ENCODE measurements around the gene ZNF3. TPM values are rescaled to one million over a fixed set of nuclear protein-coding genes. Genes with fewer than 3 reads are reported as not detected.
"Not testable (repeated sequence)": the region's sequence is repeated elsewhere in the genome, so short reads cannot be mapped to it uniquely, and the experiment has no call there.

The ZNF3 gene
- total RNA-seq, result 23.6 and 25.5 TPM in 2 replicates

GRCh38 chr7:100081535-100082102 lies at the start of gene ZNF3:
Gene ZNF3 (minus strand): TSS chr7:100081723. CDS start chr7:100077357, 4,366 bp downstream.
- peak within 1 kb of the TSS; percentile 89 for H3K4me3 Mint-ChIP-seq (ENCODE audit: low read depth)
- intact Hi-C loops (cut with micrococcal nuclease), result loop anchor here (1.0 to 10.0 kb wide), 6 partner anchors 19 to 457 kb away; partner anchors contain the start of genes AP4M1, MCM7, TRIM4 and ZSCAN21
- H3K9me3 Mint-ChIP-seq, result no peaks in the 10 kb centered on the region
- peaks cover 37% of the 10 kb centered on the region for H3K36me3 Mint-ChIP-seq (ENCODE audit: low read depth)
- DNase-seq (ENCODE audit: low spot score), result peak; percentile 98
- H3K27me3 Mint-ChIP-seq (ENCODE audit: low read depth), result peaks cover 2% of the 10 kb centered on the region
- peak within 1 kb of the TSS; percentile 88 for H3K27ac Mint-ChIP-seq
- peaks cover 23% of the 10 kb centered on the region for H3K4me1 Mint-ChIP-seq (ENCODE audit: low read depth)

- H3K4me3 Mint-ChIP-seq (ENCODE audit: low read depth), result no peak overlapping the region
- no peak overlapping the region for H3K27ac Mint-ChIP-seq
- intact Hi-C loops (cut with micrococcal nuclease), result loop anchor here (1.0 to 10.0 kb wide), 3 partner anchors 139 to 214 kb away; no protein-coding TSS in a partner anchor
- DNase-seq (ENCODE audit: low spot score), result peak; percentile 78
- no peaks in the 10 kb centered on the region for H3K27me3 Mint-ChIP-seq (ENCODE audit: low read depth)
- H3K9me3 Mint-ChIP-seq, result no peaks in the 10 kb centered on the region
- H3K36me3 Mint-ChIP-seq (ENCODE audit: low read depth), result peaks cover 6% of the 10 kb centered on the region
- H3K4me1 Mint-ChIP-seq (ENCODE audit: low read depth), result peaks cover 19% of the 10 kb centered on the region
Observed at GRCh38 chr7:100130608-100131453, 49.3 kb upstream of the ZNF3 start.

GRCh38 chr7:100130220-100130607 lies 48.7 kb upstream of the ZNF3 start:
- not testable (repeated sequence) for H3K36me3 Mint-ChIP-seq (ENCODE audit: low read depth); H3K4me3 Mint-ChIP-seq (ENCODE audit: low read depth)

GRCh38 chr7:100128637-100128963 lies 47.1 kb upstream of the ZNF3 start:
- Mint-ChIP-seq H3K36me3 (ENCODE audit: low read depth) (peaks cover 20% of the 10 kb centered on the region), H3K4me3 (ENCODE audit: low read depth) (peak overlapping the region; percentile 77), H3K27ac (no peak overlapping the region), H3K9me3 (no peaks in the 10 kb centered on the region), H3K27me3 (ENCODE audit: low read depth) (no peaks in the 10 kb centered on the region), H3K4me1 (ENCODE audit: low read depth) (peaks cover 31% of the 10 kb centered on the region)
- DNase-seq (ENCODE audit: low spot score), result no peak
- intact Hi-C loops (cut with micrococcal nuclease), result loop anchor here (10.0 kb wide), 1 partner anchor 214 kb away; the partner anchor contains the start of gene TRIM4

More at GRCh38 chr7:100130220-100130607, 48.7 kb upstream of the ZNF3 start:
- intact Hi-C loops (cut with micrococcal nuclease), result loop anchor here (5.0 to 10.0 kb wide), 2 partner anchors 138 to 215 kb away; no protein-coding TSS in a partner anchor
- DNase-seq (ENCODE audit: low spot score); H3K27me3 Mint-ChIP-seq (ENCODE audit: low read depth); H3K9me3 Mint-ChIP-seq; H3K27ac Mint-ChIP-seq: not testable (repeated sequence)
- peaks cover 24% of the 10 kb centered on the region for H3K4me1 Mint-ChIP-seq (ENCODE audit: low read depth)

- peak overlapping the region; percentile 52 for H3K27ac Mint-ChIP-seq
- H3K27me3 Mint-ChIP-seq (ENCODE audit: low read depth), result no peaks in the 10 kb centered on the region
- no peaks in the 10 kb centered on the region for H3K9me3 Mint-ChIP-seq
- H3K4me3 Mint-ChIP-seq (ENCODE audit: low read depth), result peak overlapping the region; percentile 77
- H3K36me3 Mint-ChIP-seq (ENCODE audit: low read depth), result peaks cover 22% of the 10 kb centered on the region
- H3K4me1 Mint-ChIP-seq (ENCODE audit: low read depth), result peaks cover 31% of the 10 kb centered on the region
- DNase-seq (ENCODE audit: low spot score), result no peak
- intact Hi-C loops (cut with micrococcal nuclease), result loop anchor here (1.0 to 10.0 kb wide), 4 partner anchors 9 to 213 kb away; partner anchors contain the start of genes AP4M1, CNPY4, COPS6 and MCM7
Observed at GRCh38 chr7:100127866-100128636, 46.5 kb upstream of the ZNF3 start.

GRCh38 chr7:100126931-100127865 lies 45.7 kb upstream of the ZNF3 start, which contains the start of gene MBLAC1:
Gene MBLAC1 (plus strand): TSS chr7:100126967. CDS start chr7:100127396, 429 bp downstream.
- Mint-ChIP-seq H3K4me1 (ENCODE audit: low read depth) (peaks cover 24% of the 10 kb centered on the region), H3K4me3 (ENCODE audit: low read depth) (peak within 1 kb of the TSS; percentile 99), H3K27me3 (ENCODE audit: low read depth) (no peaks in the 10 kb centered on the region), H3K27ac (peak within 1 kb of the TSS; percentile 100), H3K36me3 (ENCODE audit: low read depth) (peaks cover 29% of the 10 kb centered on the region), H3K9me3 (no peaks in the 10 kb centered on the region)
- intact Hi-C loops (cut with micrococcal nuclease), result loop anchor here (1.0 to 10.0 kb wide), 4 partner anchors 8 to 212 kb away; partner anchors contain the start of genes AP4M1, CNPY4, COPS6 and MCM7
- DNase-seq (ENCODE audit: low spot score), result peak; percentile 88

GRCh38 chr7:100126239-100126930 lies 44.9 kb upstream of the ZNF3 start:
- no peak for DNase-seq (ENCODE audit: low spot score)
- intact Hi-C loops (cut with micrococcal nuclease), result loop anchor here (2.0 to 10.0 kb wide), 2 partner anchors 38 to 212 kb away; partner anchors contain the start of genes COPS6 and TRIM4
- H3K9me3 Mint-ChIP-seq, result no peaks in the 10 kb centered on the region

GRCh38 chr7:100124301-100125230 lies 43.0 kb upstream of the ZNF3 start:
- H3K27ac Mint-ChIP-seq, result peak overlapping the region; percentile 50
- H3K27me3 Mint-ChIP-seq (ENCODE audit: low read depth), result no peaks in the 10 kb centered on the region
- H3K4me1 Mint-ChIP-seq (ENCODE audit: low read depth), result peaks cover 25% of the 10 kb centered on the region
- no peaks in the 10 kb centered on the region for H3K9me3 Mint-ChIP-seq
- DNase-seq (ENCODE audit: low spot score), result no peak
- peaks cover 29% of the 10 kb centered on the region for H3K36me3 Mint-ChIP-seq (ENCODE audit: low read depth)
- peak overlapping the region; percentile 99 for H3K4me3 Mint-ChIP-seq (ENCODE audit: low read depth)
- intact Hi-C loops (cut with micrococcal nuclease), result loop anchor here (10.0 kb wide), 1 partner anchor 210 kb away; the partner anchor contains the start of gene TRIM4

More at GRCh38 chr7:100126239-100126930, 44.9 kb upstream of the ZNF3 start:
- peaks cover 22% of the 10 kb centered on the region for H3K4me1 Mint-ChIP-seq (ENCODE audit: low read depth)
- peak overlapping the region; percentile 99 for H3K4me3 Mint-ChIP-seq (ENCODE audit: low read depth)
- peak overlapping the region; percentile 100 for H3K27ac Mint-ChIP-seq
- no peaks in the 10 kb centered on the region for H3K27me3 Mint-ChIP-seq (ENCODE audit: low read depth)
- H3K36me3 Mint-ChIP-seq (ENCODE audit: low read depth), result peaks cover 29% of the 10 kb centered on the region

GRCh38 chr7:100122568-100122967 lies 41.0 kb upstream of the ZNF3 start:
- no peak overlapping the region for H3K4me3 Mint-ChIP-seq (ENCODE audit: low read depth)
- H3K9me3 Mint-ChIP-seq, result no peaks in the 10 kb centered on the region
- intact Hi-C loops (cut with micrococcal nuclease), result loop anchor here (10.0 kb wide), 1 partner anchor 208 kb away; the partner anchor contains the start of gene TRIM4
- H3K27me3 Mint-ChIP-seq (ENCODE audit: low read depth), result no peaks in the 10 kb centered on the region
- no peak overlapping the region for H3K27ac Mint-ChIP-seq
- H3K4me1 Mint-ChIP-seq (ENCODE audit: low read depth), result peaks cover 24% of the 10 kb centered on the region
- DNase-seq (ENCODE audit: low spot score), result no peak
- H3K36me3 Mint-ChIP-seq (ENCODE audit: low read depth), result peaks cover 35% of the 10 kb centered on the region

GRCh38 chr7:100122067-100122466 lies 40.5 kb upstream of the ZNF3 start:
- Mint-ChIP-seq H3K9me3 (no peaks in the 10 kb centered on the region), H3K27me3 (ENCODE audit: low read depth) (no peaks in the 10 kb centered on the region), H3K36me3 (ENCODE audit: low read depth) (peaks cover 35% of the 10 kb centered on the region), H3K4me1 (ENCODE audit: low read depth) (peaks cover 24% of the 10 kb centered on the region), H3K27ac (no peak overlapping the region), H3K4me3 (ENCODE audit: low read depth) (no peak overlapping the region)
- no peak for DNase-seq (ENCODE audit: low spot score)
- intact Hi-C loops (cut with micrococcal nuclease), result loop anchor here (10.0 kb wide), 1 partner anchor 207 kb away; the partner anchor contains the start of gene TRIM4

Measured in activated T-helper 2 cell treated with anti-CD3 and anti-CD28 coated beads, Interferon-gamma antibody, Interleukin-2, Interleukin-4, amounts not matched to agents 10 μg/mL and 5 μg/mL and 100 μg/mL, durations not matched to agents 14 hours and 24 hours and 36 hours (primary cell).